ENCODE data around the gene PMEPA1.

DNA sequence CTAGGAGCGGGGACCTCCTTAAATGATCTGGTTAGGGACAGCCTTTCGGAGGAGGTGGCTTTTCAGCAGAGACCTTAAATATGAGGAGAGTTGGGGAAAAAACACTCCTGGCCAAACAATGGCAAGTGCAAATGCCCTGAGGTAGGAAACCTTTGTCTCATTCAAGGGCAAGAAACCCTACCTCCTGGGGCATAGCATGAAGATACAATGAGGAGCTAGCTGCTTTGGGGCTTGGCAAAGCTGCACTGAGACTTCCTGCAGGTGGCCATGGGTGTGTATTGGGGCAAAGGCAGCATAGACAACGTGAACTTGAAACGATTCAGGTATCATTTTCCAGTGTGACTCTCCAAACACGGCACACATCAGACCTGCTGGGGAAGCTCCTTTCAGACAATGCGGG is 30.7 kb downstream of the PMEPA1 start:
- no peak for TF ChIP-seq POLR2A (IDR thresholded peaks at IDR 0.05)
- TF ChIP-seq, protein P1, sequence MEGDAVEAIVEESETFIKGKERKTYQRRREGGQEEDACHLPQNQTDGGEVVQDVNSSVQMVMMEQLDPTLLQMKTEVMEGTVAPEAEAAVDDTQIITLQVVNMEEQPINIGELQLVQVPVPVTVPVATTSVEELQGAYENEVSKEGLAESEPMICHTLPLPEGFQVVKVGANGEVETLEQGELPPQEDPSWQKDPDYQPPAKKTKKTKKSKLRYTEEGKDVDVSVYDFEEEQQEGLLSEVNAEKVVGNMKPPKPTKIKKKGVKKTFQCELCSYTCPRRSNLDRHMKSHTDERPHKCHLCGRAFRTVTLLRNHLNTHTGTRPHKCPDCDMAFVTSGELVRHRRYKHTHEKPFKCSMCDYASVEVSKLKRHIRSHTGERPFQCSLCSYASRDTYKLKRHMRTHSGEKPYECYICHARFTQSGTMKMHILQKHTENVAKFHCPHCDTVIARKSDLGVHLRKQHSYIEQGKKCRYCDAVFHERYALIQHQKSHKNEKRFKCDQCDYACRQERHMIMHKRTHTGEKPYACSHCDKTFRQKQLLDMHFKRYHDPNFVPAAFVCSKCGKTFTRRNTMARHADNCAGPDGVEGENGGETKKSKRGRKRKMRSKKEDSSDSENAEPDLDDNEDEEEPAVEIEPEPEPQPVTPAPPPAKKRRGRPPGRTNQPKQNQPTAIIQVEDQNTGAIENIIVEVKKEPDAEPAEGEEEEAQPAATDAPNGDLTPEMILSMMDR (IDR thresholded peaks at IDR 0.05) = no peak
